SK-MEL-5 (cell line): Measurements from ENCODE around the gene ARHGEF25. TPM values are rescaled to one million over a fixed set of nuclear protein-coding genes. Genes with fewer than 3 reads are reported as not detected.
"Not testable (repeated sequence)": the region's sequence is repeated elsewhere in the genome, so short reads cannot be mapped to it uniquely, and the experiment has no call there.

Source experiments
- DNase-seq: peaks from one replicate; pipeline ENCODE4 v3.0.0-alpha.2; 2016; ENCODE audit warnings: low read depth, low spot score
- in situ Hi-C: cut with HindIII; loops from 2 replicates; pipeline ENCODE4 v1.10.0; 2016; ENCODE audit warnings: low sequenced_read_pairs, high pct_unique_total_duplicates, low pct_unique_long_range_greater_than_20kb
- total RNA-seq: library from RNA; depleted of rRNA; stranded (reverse); fragments of >200 nt; shearing (Covaris generic); gene quantifications from 2 replicates; pipeline ENCODE4 v1.2.3, GENCODE V29; 2014

The ARHGEF25 gene
- total RNA-seq, 1 experiment from 2014 or later: 13.2 TPM

- DNase-seq: peak; percentile 88
- in situ Hi-C loops: no loop called here
These were observed 28.0 kb upstream of the ARHGEF25 start for GRCh38 chr12:57583008-57583831.

DNA sequence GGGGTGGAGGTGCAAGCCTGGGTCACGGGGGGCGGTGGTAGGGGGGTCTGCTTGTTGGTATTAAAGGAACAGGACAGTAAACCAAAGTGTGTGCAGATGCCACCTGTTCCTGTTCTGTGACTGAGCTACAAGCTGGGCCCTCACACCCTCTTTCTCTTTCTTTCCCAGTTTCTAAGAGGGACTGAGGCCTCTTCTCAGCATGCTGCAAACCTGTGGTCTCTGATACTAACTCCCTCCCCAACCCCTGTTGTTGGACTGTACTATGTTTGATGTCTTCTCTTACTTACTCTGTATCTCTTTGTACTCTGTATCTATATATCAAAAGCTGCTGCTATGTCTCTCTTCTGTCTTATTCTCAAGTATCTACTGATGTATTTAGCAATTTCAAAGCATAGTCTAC is 27.2 kb upstream of the ARHGEF25 start:
- no peak for DNase-seq
- in situ Hi-C loops: no loop called here

GRCh38 chr12:57584690-57585089 is 26.5 kb upstream of the ARHGEF25 start:
- in situ Hi-C loops: no loop called here
- DNase-seq: no peak

GRCh38 chr12:57585156-57585555 is 26.1 kb upstream of the ARHGEF25 start:
- no peak for DNase-seq
- in situ Hi-C loops: no loop called here

- in situ Hi-C loops: no loop called here
These were observed 25.1 kb upstream of the ARHGEF25 start for GRCh38 chr12:57586128-57586527.

GRCh38 chr12:57586832-57587429 is 24.3 kb upstream of the ARHGEF25 start:
- no peak for DNase-seq
- in situ Hi-C loops: no loop called here

More at GRCh38 chr12:57586128-57586527, 25.1 kb upstream of the ARHGEF25 start:
- DNase-seq: no peak

DNA sequence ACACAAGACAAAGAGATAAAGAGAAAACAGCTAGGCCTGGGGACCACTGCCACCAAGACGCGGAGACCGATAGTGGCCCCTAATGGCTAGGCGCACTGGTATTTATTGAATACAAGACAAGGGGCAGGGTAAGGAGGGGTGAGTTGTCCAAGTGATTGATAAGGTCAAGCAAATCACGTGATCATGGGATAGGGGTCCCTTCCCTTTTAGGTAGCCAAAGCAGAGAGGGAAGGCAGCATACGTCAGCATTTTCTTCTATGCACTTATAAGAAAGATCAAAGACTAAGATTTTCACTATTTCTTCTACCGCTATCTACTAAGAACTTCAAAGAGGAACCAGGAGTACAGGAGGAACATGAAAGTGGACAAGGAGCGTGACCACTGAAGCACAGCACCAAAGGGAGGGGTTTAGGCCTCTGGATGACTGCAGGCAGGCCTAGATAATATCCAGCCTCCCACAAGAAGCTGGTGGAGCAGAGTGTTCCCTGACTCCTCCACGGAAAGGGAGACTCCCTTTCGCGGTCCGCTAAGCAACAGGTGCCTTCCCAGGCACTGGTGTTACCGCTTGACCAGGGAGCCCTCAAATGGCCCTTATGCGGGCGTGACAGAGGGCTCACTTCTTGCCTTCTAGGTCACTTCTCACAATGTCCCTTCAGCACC is 22.2 kb upstream of the ARHGEF25 start:
- in situ Hi-C loops, DNase-seq: not testable (repeated sequence)

GRCh38 chr12:57590479-57590863 is 20.8 kb upstream of the ARHGEF25 start:
- in situ Hi-C loops: no loop called here

DNA sequence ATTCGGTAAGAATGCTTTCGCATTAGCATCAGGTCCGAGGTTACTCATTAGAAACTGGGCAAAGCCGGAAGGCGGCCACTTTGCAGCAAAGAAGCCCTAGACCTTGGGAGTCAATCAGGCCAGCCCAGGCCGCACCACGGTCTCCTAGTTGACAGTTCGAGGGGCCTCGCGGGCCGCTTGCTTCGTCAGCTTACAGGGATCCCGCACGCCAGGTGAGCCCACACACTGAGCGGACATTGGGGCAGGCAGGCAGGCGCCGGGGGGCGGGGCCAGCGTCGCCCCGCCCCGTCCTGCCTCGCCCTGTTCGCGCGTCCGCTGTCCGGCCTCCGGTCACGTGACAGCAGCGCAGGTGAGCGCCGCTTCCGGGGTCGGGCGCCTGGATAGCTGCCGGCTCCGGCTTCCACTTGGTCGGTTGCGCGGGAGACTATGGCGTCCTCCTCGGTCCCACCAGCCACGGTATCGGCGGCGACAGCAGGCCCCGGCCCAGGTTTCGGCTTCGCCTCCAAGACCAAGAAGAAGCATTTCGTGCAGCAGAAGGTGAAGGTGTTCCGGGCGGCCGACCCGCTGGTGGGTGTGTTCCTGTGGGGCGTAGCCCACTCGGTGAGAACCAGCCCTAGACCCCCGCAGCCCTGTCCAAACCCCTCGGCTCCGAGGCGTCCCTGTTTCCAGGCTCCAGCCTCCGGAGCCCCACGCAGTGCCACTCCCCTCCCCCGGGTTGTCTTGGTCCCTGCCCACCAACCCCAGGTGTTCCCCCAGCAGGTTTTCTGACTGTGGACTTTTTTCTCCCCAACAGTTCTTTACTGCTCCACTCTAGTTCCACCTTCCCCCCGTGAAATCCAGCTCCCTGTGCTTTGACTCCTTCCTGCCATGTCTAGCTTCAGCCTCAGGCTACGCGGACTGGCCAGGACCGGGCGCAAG is 20.1 kb upstream of the ARHGEF25 start, which contains the start of gene PIP4K2C:
Gene PIP4K2C, plus strand, starts transcription at position 329 of the 918 bp plus-strand sequence. Its CDS starts 98 bp downstream, at position 427.
- in situ Hi-C loops: no loop called here
- peak; percentile 74 for DNase-seq

More at GRCh38 chr12:57590479-57590863, 20.8 kb upstream of the ARHGEF25 start:
- no peak for DNase-seq

- DNase-seq: no peak
- in situ Hi-C loops: no loop called here
These were observed 19.4 kb upstream of the ARHGEF25 start for GRCh38 chr12:57591782-57592325.

DNA sequence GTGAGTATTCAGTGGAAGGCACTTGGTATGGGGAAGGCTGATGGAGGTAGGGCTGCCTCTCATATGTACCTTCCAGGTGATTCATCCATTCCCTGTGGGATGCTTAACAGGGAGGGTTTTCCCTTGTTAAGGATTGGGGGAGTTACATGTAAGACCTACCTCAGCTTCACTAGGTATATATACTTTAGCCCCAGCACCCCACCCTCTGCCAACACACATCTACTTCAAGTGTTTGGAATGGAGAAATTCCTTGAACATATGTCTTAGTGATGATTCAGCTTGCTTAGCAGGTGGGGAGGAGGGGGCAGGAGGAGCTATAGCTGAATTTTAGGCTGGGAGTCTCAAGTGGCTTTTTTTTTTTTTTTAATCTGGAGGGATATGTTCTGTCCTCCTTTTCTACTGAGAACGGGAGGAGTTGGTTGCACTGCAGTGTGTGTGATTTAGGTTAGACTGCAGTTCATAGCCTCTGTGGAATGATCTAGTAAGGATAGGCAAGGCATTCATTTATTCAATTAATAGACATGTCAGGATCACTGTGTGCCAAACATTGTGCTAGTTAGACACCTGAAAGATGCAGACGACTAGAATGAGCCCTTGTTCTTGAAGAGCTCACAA is 18.6 kb upstream of the ARHGEF25 start:
- in situ Hi-C loops: no loop called here
- DNase-seq: no peak

DNA sequence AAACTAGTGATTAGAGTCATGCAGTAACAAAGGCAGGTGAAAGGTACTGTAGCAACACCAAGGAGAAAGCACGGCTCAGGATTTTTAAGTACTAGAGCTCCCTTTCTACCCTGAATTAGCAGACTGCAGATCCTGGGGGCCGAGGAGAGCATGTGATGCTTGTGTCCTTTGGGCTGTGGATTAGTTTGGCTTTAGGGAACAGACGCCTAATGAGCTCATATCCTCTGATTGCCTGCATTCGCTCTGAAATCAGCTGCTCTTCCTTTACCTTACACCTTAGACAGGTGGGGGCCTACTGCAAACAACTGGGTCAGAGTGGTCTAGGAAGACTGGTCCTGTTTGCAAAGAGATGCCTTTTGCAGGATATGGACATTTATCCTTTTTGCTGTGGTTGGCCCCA is 18.0 kb upstream of the ARHGEF25 start:
- no peak for DNase-seq
- in situ Hi-C loops: no loop called here

- DNase-seq: no peak
- in situ Hi-C loops: no loop called here
These were observed 10.8 kb upstream of the ARHGEF25 start for GRCh38 chr12:57600395-57600794.

DNA sequence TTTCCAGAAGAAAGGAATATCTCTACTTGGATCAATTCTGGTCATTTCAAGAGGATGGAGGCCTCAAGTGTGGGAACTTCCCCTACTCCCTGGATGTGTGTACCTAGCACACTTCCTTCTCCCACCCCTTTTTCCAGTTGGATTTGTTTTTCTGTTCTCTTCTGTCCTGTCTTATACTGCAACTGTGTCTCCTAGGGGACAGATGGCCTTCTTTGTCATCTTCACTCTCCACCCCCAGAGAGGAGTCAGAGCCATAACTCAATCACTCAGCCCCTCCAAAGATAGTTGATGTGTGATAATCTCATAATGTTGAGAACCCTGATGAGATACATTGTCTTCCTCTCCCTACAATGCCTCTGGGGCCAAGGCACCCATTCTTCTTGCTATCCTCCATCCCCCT is 8.7 kb upstream of the ARHGEF25 start:
- in situ Hi-C loops: no loop called here
- DNase-seq: no peak

DNA sequence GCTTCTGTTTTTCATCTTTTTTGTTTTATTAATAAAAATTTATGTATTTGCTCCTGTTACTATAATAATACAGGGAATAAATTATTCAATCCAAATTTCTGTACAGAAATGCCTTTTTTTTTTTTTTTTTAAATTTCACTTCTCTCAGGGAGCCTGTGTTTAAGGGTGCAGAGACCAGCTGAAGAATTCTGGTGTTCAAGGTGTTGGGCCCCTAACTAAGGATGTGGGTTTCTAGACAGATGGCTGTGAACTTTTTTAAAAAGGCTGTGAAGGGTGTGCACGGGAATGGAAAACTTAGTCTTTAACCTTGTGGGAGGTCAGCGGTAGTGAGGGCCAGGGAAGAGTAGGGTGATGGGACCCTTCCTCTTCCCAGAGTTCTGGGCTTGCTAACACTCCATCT is 7.9 kb upstream of the ARHGEF25 start:
- no peak for DNase-seq
- in situ Hi-C loops: no loop called here

DNA sequence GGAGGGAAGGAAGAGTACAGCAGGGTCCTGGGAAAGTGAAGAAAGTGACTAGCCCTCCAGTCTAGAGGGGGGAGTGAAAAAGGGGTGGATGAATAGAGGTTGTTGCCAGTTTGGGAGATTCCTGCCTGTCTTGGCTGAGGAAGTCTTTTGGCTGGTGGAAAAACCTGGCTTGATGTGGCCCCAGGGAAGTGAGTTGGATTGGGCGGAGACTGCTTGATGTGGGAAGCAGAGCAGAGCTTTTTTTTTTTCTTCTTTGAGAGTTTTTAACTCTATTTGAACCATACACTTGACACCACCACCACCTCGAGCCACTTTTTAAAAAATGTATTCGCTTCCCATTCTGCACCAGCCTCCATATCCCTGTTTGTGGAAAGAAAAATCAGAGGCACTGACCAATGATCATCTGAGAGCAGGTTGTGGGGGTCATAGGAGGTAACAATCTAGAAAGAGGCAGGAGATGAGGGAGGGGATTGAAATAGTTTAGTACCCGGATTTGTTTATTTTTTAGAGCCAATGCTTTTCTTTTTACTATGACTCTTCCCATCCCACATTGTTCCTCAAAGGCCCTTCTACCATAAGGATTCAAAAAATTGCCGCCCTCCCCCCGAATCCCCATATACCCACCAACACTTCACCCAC is 7.3 kb upstream of the ARHGEF25 start:
- DNase-seq: peak; percentile 35
- in situ Hi-C loops: no loop called here
